Measurements from ENCODE around the gene GGACT.

Gene GGACT

GRCh38 chr13:100540621-100541020 is 48.0 kb downstream of the GGACT start:
- Histone ChIP-seq H3K27me3 (ENCODE audit: insufficient read depth, low read length) (no peaks in the 10 kb centered on the region), H4K20me1 (ENCODE audit: insufficient read depth, low read length) (no peaks in the 10 kb centered on the region), H3K4me3 (ENCODE audit: low read depth, low read length, poor library complexity, severe bottlenecking) (no peak overlapping the region), H3K9me3 (ENCODE audit: low read length) (no peaks in the 10 kb centered on the region), H3K36me3 (ENCODE audit: insufficient read depth, low read length) (no peaks in the 10 kb centered on the region), H3K9me2 (ENCODE audit: low read depth, low read length) (no peaks in the 10 kb centered on the region), H3K4me2 (ENCODE audit: low read length) (no peak overlapping the region), H3F3A (ENCODE audit: insufficient read depth, low read length) (no peaks in the 10 kb centered on the region), H3K79me2 (ENCODE audit: insufficient read depth, low read length) (no peaks in the 10 kb centered on the region), H3K4me1 (ENCODE audit: insufficient read depth, low read length, severe bottlenecking) (no peaks in the 10 kb centered on the region), H3K27ac (ENCODE audit: low read depth, low read length, poor library complexity, severe bottlenecking) (no peak overlapping the region), H2AFZ (ENCODE audit: low read length) (no peak overlapping the region), H3K9ac (ENCODE audit: low read length) (no peak overlapping the region)
- TF ChIP-seq EZH2 (IDR thresholded peaks at IDR 0.05; ENCODE audit: borderline replicate concordance, low read length) (no peak), CTCF (IDR thresholded peaks at IDR 0.05; ENCODE audit: low read length) (no peak)

- H3K79me2 ChIP-seq (ENCODE audit: insufficient read depth, low read length) = no peaks in the 10 kb centered on the region
- no peak for TF ChIP-seq CTCF (IDR thresholded peaks at IDR 0.05; ENCODE audit: low read length)
- no peak for TF ChIP-seq EZH2 (IDR thresholded peaks at IDR 0.05; ENCODE audit: borderline replicate concordance, low read length)
- H3K36me3 ChIP-seq (ENCODE audit: insufficient read depth, low read length) = no peaks in the 10 kb centered on the region
- no peak overlapping the region for H2AFZ ChIP-seq (ENCODE audit: low read length)
- H3F3A ChIP-seq (ENCODE audit: insufficient read depth, low read length) = no peaks in the 10 kb centered on the region
- H3K4me1 ChIP-seq (ENCODE audit: insufficient read depth, low read length, severe bottlenecking) = no peaks in the 10 kb centered on the region
- no peak overlapping the region for H3K4me2 ChIP-seq (ENCODE audit: low read length)
- no peaks in the 10 kb centered on the region for H3K27me3 ChIP-seq (ENCODE audit: insufficient read depth, low read length)
- H3K27ac ChIP-seq (ENCODE audit: low read depth, low read length, poor library complexity, severe bottlenecking) = no peak overlapping the region
- H3K9ac ChIP-seq (ENCODE audit: low read length) = no peak overlapping the region
- no peaks in the 10 kb centered on the region for H3K9me3 ChIP-seq (ENCODE audit: low read length)
- H3K9me2 ChIP-seq (ENCODE audit: low read depth, low read length) = no peaks in the 10 kb centered on the region
- H4K20me1 ChIP-seq (ENCODE audit: insufficient read depth, low read length) = no peaks in the 10 kb centered on the region
- H3K4me3 ChIP-seq (ENCODE audit: low read depth, low read length, poor library complexity, severe bottlenecking) = no peak overlapping the region
Measured at GRCh38 chr13:100537951-100538462, 50.6 kb downstream of the GGACT start.

GRCh38 chr13:100537486-100537885 is 51.1 kb downstream of the GGACT start:
- H2AFZ ChIP-seq (ENCODE audit: low read length) = no peak overlapping the region
- TF ChIP-seq EZH2 (IDR thresholded peaks at IDR 0.05; ENCODE audit: borderline replicate concordance, low read length) (no peak), CTCF (IDR thresholded peaks at IDR 0.05; ENCODE audit: low read length) (no peak)
- no peaks in the 10 kb centered on the region for H3K9me3 ChIP-seq (ENCODE audit: low read length)
- H3K4me1 ChIP-seq (ENCODE audit: insufficient read depth, low read length, severe bottlenecking) = no peaks in the 10 kb centered on the region
- H3K9me2 ChIP-seq (ENCODE audit: low read depth, low read length) = no peaks in the 10 kb centered on the region
- H3K36me3 ChIP-seq (ENCODE audit: insufficient read depth, low read length) = no peaks in the 10 kb centered on the region
- no peak overlapping the region for H3K9ac ChIP-seq (ENCODE audit: low read length)
- no peaks in the 10 kb centered on the region for H3K79me2 ChIP-seq (ENCODE audit: insufficient read depth, low read length)
- H3K4me2 ChIP-seq (ENCODE audit: low read length) = no peak overlapping the region
- no peak overlapping the region for H3K27ac ChIP-seq (ENCODE audit: low read depth, low read length, poor library complexity, severe bottlenecking)
- no peaks in the 10 kb centered on the region for H3K27me3 ChIP-seq (ENCODE audit: insufficient read depth, low read length)
- no peaks in the 10 kb centered on the region for H4K20me1 ChIP-seq (ENCODE audit: insufficient read depth, low read length)
- no peaks in the 10 kb centered on the region for H3F3A ChIP-seq (ENCODE audit: insufficient read depth, low read length)
- no peak overlapping the region for H3K4me3 ChIP-seq (ENCODE audit: low read depth, low read length, poor library complexity, severe bottlenecking)
